ENCODE data around the gene EDEM3.

- TF ChIP-seq CTCF (IDR thresholded peaks at IDR 0.05) (no peak), POLR2A (IDR thresholded peaks at IDR 0.05) (no peak)
Observed at GRCh38 chr1:184685116-184685515, 69.5 kb downstream of the EDEM3 start.

Data from heart left ventricle (tissue), 13 donors.